Activated naive CD4-positive, alpha-beta T cell treated with anti-CD3 and anti-CD28 coated beads, Interleukin-2, amount 10 ng/mL, durations not matched to agents 7 days and 5 days (primary cell): ENCODE results near the gene AKT1S1.
A peak's percentile ranks its signal among the peaks of the same experiment; 100 is the strongest.
"Not testable (repeated sequence)": the region's sequence is repeated elsewhere in the genome, so short reads cannot be mapped to it uniquely, and the experiment has no call there.

ENCODE experiments used
- CTCF ChIA-PET: fragments of 350-600 bp; sonication (Branson Sonifier 250); formaldehyde crosslinking; loops from one replicate; lab custom pipeline; 2021; ENCODE audit warnings: antibody characterized with exemption; lab: Charles Lee
- DNase-seq: peaks from one replicate; pipeline ENCODE4 v3.0.0-alpha.2; 2020
- H3K27ac Mint-ChIP-seq: one replicate; pipeline ENCODE4 v1.8.0; 2021; ENCODE audit warnings: mild to moderate bottlenecking, moderate library complexity, mixed read lengths
- H3K27me3 Mint-ChIP-seq: one replicate; pipeline ENCODE4 v1.8.0; 2021; ENCODE audit warnings: mild to moderate bottlenecking, mixed read lengths
- H3K36me3 Mint-ChIP-seq: one replicate; pipeline ENCODE4 v1.8.0; 2021; ENCODE audit warnings: mixed read lengths
- H3K4me1 Mint-ChIP-seq: one replicate; pipeline ENCODE4 v1.8.0; 2021; ENCODE audit warnings: mixed read lengths
- H3K4me3 Mint-ChIP-seq: one replicate; pipeline ENCODE4 v1.8.0; 2021; ENCODE audit warnings: mild to moderate bottlenecking, moderate library complexity, mixed read lengths
- H3K9me3 Mint-ChIP-seq: one replicate; pipeline ENCODE4 v1.8.0; 2021; ENCODE audit warnings: mixed read lengths

Gene AKT1S1

GRCh38 chr19:49877020-49877878 is at the start of gene AKT1S1, which contains the start of gene TBC1D17:
TSS of gene AKT1S1 (minus strand) at chr19:49877355. CDS start at chr19:49873295, 4,060 bp downstream.
TSS of gene TBC1D17 (plus strand) at chr19:49877702. CDS start at chr19:49877724, 22 bp downstream.
- CTCF ChIA-PET = interaction anchor here (0.8 kb wide), 1 partner anchor 160 kb away, joined by 4 read pairs; no protein-coding TSS in a partner anchor
- H3K4me1 Mint-ChIP-seq = peaks cover 30% of the 10 kb centered on the region
- DNase-seq = peak; percentile 99
- no peak within 1 kb of the TSS for H3K27ac Mint-ChIP-seq
- H3K36me3 Mint-ChIP-seq = peaks cover 27% of the 10 kb centered on the region
- no peaks in the 10 kb centered on the region for H3K9me3 Mint-ChIP-seq
- no peaks in the 10 kb centered on the region for H3K27me3 Mint-ChIP-seq
- H3K4me3 Mint-ChIP-seq = no peak within 1 kb of the TSS

- peaks cover 46% of the 10 kb centered on the region for H3K36me3 Mint-ChIP-seq
- H3K4me3 Mint-ChIP-seq = no peak overlapping the region
- CTCF ChIA-PET = no interaction called here
- peaks cover 3% of the 10 kb centered on the region for H3K9me3 Mint-ChIP-seq
- H3K27me3 Mint-ChIP-seq = peaks cover 15% of the 10 kb centered on the region
- DNase-seq = no peak
- no peak overlapping the region for H3K27ac Mint-ChIP-seq
- peaks cover 62% of the 10 kb centered on the region for H3K4me1 Mint-ChIP-seq
Observed at GRCh38 chr19:49926515-49926914, 49.4 kb upstream of the AKT1S1 start.

- peaks cover 45% of the 10 kb centered on the region for H3K36me3 Mint-ChIP-seq
- no peak overlapping the region for H3K27ac Mint-ChIP-seq
- CTCF ChIA-PET = no interaction called here
- H3K27me3 Mint-ChIP-seq = peaks cover 15% of the 10 kb centered on the region
- peaks cover 54% of the 10 kb centered on the region for H3K4me1 Mint-ChIP-seq
- peaks cover 3% of the 10 kb centered on the region for H3K9me3 Mint-ChIP-seq
- no peak overlapping the region for H3K4me3 Mint-ChIP-seq
- no peak for DNase-seq
Observed at GRCh38 chr19:49925486-49925885, 48.3 kb upstream of the AKT1S1 start.

- H3K4me3 Mint-ChIP-seq, DNase-seq, H3K9me3 Mint-ChIP-seq, CTCF ChIA-PET: not testable (repeated sequence)
- Mint-ChIP-seq H3K4me1 (peaks cover 50% of the 10 kb centered on the region), H3K27ac (peak overlapping the region; percentile 19), H3K36me3 (peaks cover 42% of the 10 kb centered on the region), H3K27me3 (peaks cover 11% of the 10 kb centered on the region)
Observed at GRCh38 chr19:49924881-49925210, 47.7 kb upstream of the AKT1S1 start.

GRCh38 chr19:49924004-49924880 is 47.1 kb upstream of the AKT1S1 start:
- peaks cover 5% of the 10 kb centered on the region for H3K27me3 Mint-ChIP-seq
- no peaks in the 10 kb centered on the region for H3K9me3 Mint-ChIP-seq
- CTCF ChIA-PET = no interaction called here
- H3K36me3 Mint-ChIP-seq = peaks cover 43% of the 10 kb centered on the region
- H3K27ac Mint-ChIP-seq = peak overlapping the region; percentile 19
- no peak for DNase-seq
- H3K4me1 Mint-ChIP-seq = peaks cover 44% of the 10 kb centered on the region
- no peak overlapping the region for H3K4me3 Mint-ChIP-seq

GRCh38 chr19:49923055-49924003 is 46.2 kb upstream of the AKT1S1 start:
- H3K27me3 Mint-ChIP-seq = no peaks in the 10 kb centered on the region
- CTCF ChIA-PET = no interaction called here
- H3K4me1 Mint-ChIP-seq = peaks cover 39% of the 10 kb centered on the region
- H3K27ac Mint-ChIP-seq = no peak overlapping the region
- peaks cover 38% of the 10 kb centered on the region for H3K36me3 Mint-ChIP-seq
- DNase-seq = no peak
- H3K9me3 Mint-ChIP-seq = no peaks in the 10 kb centered on the region
- H3K4me3 Mint-ChIP-seq = no peak overlapping the region

GRCh38 chr19:49921871-49922795 is 45.0 kb upstream of the AKT1S1 start:
- DNase-seq = no peak
- H3K27me3 Mint-ChIP-seq = no peaks in the 10 kb centered on the region
- H3K4me1 Mint-ChIP-seq = peaks cover 29% of the 10 kb centered on the region
- H3K4me3 Mint-ChIP-seq = no peak overlapping the region
- peak overlapping the region; percentile 39 for H3K27ac Mint-ChIP-seq
- H3K36me3 Mint-ChIP-seq = peaks cover 32% of the 10 kb centered on the region
- CTCF ChIA-PET = no interaction called here
- no peaks in the 10 kb centered on the region for H3K9me3 Mint-ChIP-seq

GRCh38 chr19:49920624-49921363 is 43.6 kb upstream of the AKT1S1 start:
- CTCF ChIA-PET = no interaction called here
- no peak overlapping the region for H3K27ac Mint-ChIP-seq
- peaks cover 22% of the 10 kb centered on the region for H3K4me1 Mint-ChIP-seq
- no peak overlapping the region for H3K4me3 Mint-ChIP-seq
- H3K9me3 Mint-ChIP-seq = no peaks in the 10 kb centered on the region
- H3K27me3 Mint-ChIP-seq = no peaks in the 10 kb centered on the region
- H3K36me3 Mint-ChIP-seq = peaks cover 34% of the 10 kb centered on the region
- DNase-seq = no peak

GRCh38 chr19:49918089-49918488 is 40.9 kb upstream of the AKT1S1 start:
- peak overlapping the region; percentile 24 for H3K27ac Mint-ChIP-seq
- no peak for DNase-seq
- CTCF ChIA-PET = interaction anchor here (0.7 kb wide), 1 partner anchor 28 kb away, joined by 3 read pairs; no protein-coding TSS in a partner anchor
- H3K4me3 Mint-ChIP-seq = no peak overlapping the region
- peaks cover 15% of the 10 kb centered on the region for H3K4me1 Mint-ChIP-seq
- H3K36me3 Mint-ChIP-seq = peaks cover 37% of the 10 kb centered on the region
- H3K9me3 Mint-ChIP-seq = no peaks in the 10 kb centered on the region
- no peaks in the 10 kb centered on the region for H3K27me3 Mint-ChIP-seq

- Mint-ChIP-seq H3K36me3 (peaks cover 44% of the 10 kb centered on the region), H3K4me1 (peaks cover 21% of the 10 kb centered on the region), H3K27ac (no peak overlapping the region), H3K27me3 (no peaks in the 10 kb centered on the region), H3K4me3 (no peak overlapping the region), H3K9me3 (no peaks in the 10 kb centered on the region)
- no peak for DNase-seq
- CTCF ChIA-PET = interaction anchor here (0.7 kb wide), 1 partner anchor 27 kb away, joined by 3 read pairs; no protein-coding TSS in a partner anchor
Observed at GRCh38 chr19:49916839-49917733, 39.9 kb upstream of the AKT1S1 start.

- Mint-ChIP-seq H3K4me3 (no peak overlapping the region), H3K27me3 (no peaks in the 10 kb centered on the region), H3K36me3 (peaks cover 48% of the 10 kb centered on the region), H3K9me3 (no peaks in the 10 kb centered on the region), H3K4me1 (peaks cover 26% of the 10 kb centered on the region), H3K27ac (no peak overlapping the region)
- DNase-seq = no peak
- CTCF ChIA-PET = no interaction called here
Observed at GRCh38 chr19:49915271-49915670, 38.1 kb upstream of the AKT1S1 start.
